ENCODE data around the gene ATRNL1.

DNA sequence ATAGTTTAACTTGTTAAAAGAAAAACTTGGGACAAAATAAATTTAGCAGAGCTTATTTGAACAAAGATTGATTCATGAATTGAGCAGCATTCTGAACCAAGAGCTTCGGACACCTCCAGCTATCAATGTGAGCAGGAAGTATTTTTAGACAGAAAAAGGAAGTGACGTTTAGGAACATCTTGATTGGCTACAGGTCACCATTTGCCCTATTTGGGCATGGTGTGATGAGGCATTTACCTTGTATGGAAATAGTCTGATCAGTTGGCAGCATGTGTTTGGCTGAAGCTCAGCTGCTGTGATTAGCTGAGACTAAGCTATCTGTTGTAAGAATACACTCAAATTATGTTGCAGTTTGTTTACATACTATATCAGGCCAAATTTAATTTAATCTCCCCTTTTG, 185.1 kb downstream of the ATRNL1 start:
- TF ChIP-seq CTCF (IDR thresholded peaks at IDR 0.05) (no peak), POLR2A (IDR thresholded peaks at IDR 0.05) (no peak), POLR2AphosphoS5 (IDR thresholded peaks at IDR 0.05) (no peak), EP300 (IDR thresholded peaks at IDR 0.05) (no peak)

Measured in suprapubic skin (tissue), 4 donors.